ENCODE measurements around the gene SMPD1. TPM values are rescaled to one million over a fixed set of nuclear protein-coding genes. Genes with fewer than 3 reads are reported as not detected.
A peak's percentile ranks its signal among the peaks of the same experiment; 100 is the strongest.
"Not testable (repeated sequence)": the region's sequence is repeated elsewhere in the genome, so short reads cannot be mapped to it uniquely, and the experiment has no call there.

The SMPD1 gene
- total RNA-seq, 1 donor from 2014 or later: 62.0 TPM

GRCh38 chr11:6387811-6388599, 2.3 kb upstream of the SMPD1 start:
- DNase-seq (ENCODE audit: low spot score): peak; percentile 77
- peak; percentile 36 for ATAC-seq

GRCh38 chr11:6388748-6389147, 1.5 kb upstream of the SMPD1 start:
- ATAC-seq: no peak
- DNase-seq (ENCODE audit: low spot score): no peak

GRCh38 chr11:6390718-6391469, 620 bp downstream of the SMPD1 start:
- DNase-seq (ENCODE audit: low spot score) (no peak), ATAC-seq (no peak)

- DNase-seq (ENCODE audit: low spot score) (no peak), ATAC-seq (no peak)
Observed at GRCh38 chr11:6391537-6392134, 1.4 kb downstream of the SMPD1 start.

GRCh38 chr11:6392251-6392650, 2.0 kb downstream of the SMPD1 start:
- not testable (repeated sequence) for ATAC-seq; DNase-seq (ENCODE audit: low spot score)

GRCh38 chr11:6393989-6394670, 3.9 kb downstream of the SMPD1 start:
- DNase-seq (ENCODE audit: low spot score) (no peak), ATAC-seq (no peak)

GRCh38 chr11:6395470-6396060, 5.3 kb downstream of the SMPD1 start:
- ATAC-seq (no peak), DNase-seq (ENCODE audit: low spot score) (no peak)

- DNase-seq (ENCODE audit: low spot score) (no peak), ATAC-seq (no peak)
Observed at GRCh38 chr11:6397156-6397555, 6.9 kb downstream of the SMPD1 start.

GRCh38 chr11:6397636-6398035, 7.4 kb downstream of the SMPD1 start:
- DNase-seq (ENCODE audit: low spot score): no peak
- no peak for ATAC-seq

- DNase-seq (ENCODE audit: low spot score): no peak
- no peak for ATAC-seq
Observed at GRCh38 chr11:6400431-6401345, 10.4 kb downstream of the SMPD1 start.

- ATAC-seq (no peak), DNase-seq (ENCODE audit: low spot score) (no peak)
Observed at GRCh38 chr11:6401464-6401863, 11.2 kb downstream of the SMPD1 start.

GRCh38 chr11:6402061-6402470, 11.8 kb downstream of the SMPD1 start:
- ATAC-seq (no peak), DNase-seq (ENCODE audit: low spot score) (no peak)

- no peak for ATAC-seq
- DNase-seq (ENCODE audit: low spot score): no peak
Observed at GRCh38 chr11:6402561-6402981, 12.3 kb downstream of the SMPD1 start.

- DNase-seq (ENCODE audit: low spot score) (no peak), ATAC-seq (no peak)
Observed at GRCh38 chr11:6403539-6403938, 13.3 kb downstream of the SMPD1 start.

GRCh38 chr11:6404342-6405051, 14.2 kb downstream of the SMPD1 start:
- DNase-seq (ENCODE audit: low spot score) (no peak), ATAC-seq (no peak)

- no peak for ATAC-seq
- no peak for DNase-seq (ENCODE audit: low spot score)
Observed at GRCh38 chr11:6405052-6405667, 14.9 kb downstream of the SMPD1 start.

GRCh38 chr11:6405846-6406245, 15.6 kb downstream of the SMPD1 start:
- no peak for DNase-seq (ENCODE audit: low spot score)
- no peak for ATAC-seq

GRCh38 chr11:6406370-6406769, 16.1 kb downstream of the SMPD1 start:
- DNase-seq (ENCODE audit: low spot score): no peak
- ATAC-seq: peak; percentile 41

All from left lobe of liver (tissue), 2 donors.